HG03175 (cell line): Measurements from ENCODE around the gene RNF11.
A peak's percentile ranks its signal among the peaks of the same experiment; 100 is the strongest.

Source experiments
- ATAC-seq: cut with Tn5 transposase; IDR thresholded peaks from one replicate; pipeline ENCODE4 v1.9.1; 2021; ENCODE audit warnings: mild to moderate bottlenecking, moderate library complexity; ENCODE audit not compliant: unreplicated experiment

RNF11 gene

DNA sequence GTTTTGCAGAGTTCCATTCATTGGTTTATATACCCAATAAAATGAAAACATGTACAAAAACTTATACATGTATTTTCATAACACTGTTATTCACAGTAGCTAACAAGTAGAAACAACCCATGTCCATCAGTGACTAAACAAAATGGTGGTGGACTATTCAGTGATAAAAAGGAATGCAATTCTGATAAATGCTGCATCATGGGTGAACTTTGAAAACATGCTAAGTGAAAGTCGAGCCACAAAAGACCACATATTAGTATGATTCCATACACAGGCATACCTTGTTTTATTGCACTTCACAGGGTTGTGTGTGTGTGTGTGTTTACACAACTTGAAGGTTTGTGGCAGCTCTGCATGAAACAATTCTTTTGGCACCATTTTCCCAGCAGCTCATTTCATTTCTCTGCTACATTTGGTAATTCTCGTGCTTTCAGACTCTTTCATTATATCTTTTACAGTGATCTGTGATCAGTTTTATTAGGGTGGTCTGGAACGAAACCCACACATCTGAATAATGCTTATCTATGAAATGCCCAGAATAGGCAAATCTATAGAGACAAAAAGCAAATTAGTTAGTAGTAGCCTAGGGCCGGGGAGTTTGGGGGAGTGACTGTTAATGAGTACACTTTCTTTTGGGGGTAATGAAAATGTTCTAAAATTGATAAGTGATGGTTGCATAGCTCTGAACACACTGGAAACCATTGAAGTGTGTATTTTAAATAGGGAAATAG, 27.2 kb downstream of the RNF11 start:
- no peak for ATAC-seq

DNA sequence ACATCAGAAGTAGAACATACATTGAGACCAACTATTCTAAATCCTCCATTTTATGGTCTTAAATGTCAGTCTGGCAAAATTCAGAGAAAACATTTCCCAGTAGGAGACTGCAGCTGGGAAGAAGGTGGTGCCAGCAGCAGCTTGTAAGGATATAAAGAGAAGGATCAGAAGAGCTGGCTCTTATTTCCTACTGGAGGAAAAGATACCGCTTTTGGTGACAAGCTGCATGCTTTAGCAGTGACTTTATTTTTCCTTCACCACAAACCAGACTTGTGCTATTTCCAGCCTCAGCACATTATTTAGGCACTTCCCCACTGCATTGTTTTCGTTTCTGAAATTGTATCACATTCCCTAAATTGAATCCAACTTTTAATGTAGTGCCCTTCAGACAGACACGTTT, 28.4 kb downstream of the RNF11 start:
- no peak for ATAC-seq

DNA sequence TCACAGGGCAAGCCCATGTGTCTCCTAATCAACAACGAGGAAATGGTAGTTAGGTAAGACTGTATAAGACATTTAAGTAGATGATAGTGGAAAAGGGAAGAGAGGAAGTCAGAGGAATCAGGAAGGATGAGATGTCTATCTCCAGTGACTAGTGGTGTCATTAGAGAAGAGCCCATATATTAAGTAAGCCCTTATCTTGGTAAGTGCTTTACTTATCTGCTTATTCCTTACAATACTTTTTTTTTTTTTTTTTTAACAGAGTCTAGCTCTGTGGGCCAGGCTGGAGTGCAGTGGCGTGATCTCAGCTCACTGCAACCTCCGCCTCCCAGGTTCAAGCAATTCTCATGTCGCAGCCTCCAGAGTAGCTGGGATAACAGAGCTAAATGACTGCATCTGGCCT, 29.5 kb downstream of the RNF11 start:
- ATAC-seq: no peak

DNA sequence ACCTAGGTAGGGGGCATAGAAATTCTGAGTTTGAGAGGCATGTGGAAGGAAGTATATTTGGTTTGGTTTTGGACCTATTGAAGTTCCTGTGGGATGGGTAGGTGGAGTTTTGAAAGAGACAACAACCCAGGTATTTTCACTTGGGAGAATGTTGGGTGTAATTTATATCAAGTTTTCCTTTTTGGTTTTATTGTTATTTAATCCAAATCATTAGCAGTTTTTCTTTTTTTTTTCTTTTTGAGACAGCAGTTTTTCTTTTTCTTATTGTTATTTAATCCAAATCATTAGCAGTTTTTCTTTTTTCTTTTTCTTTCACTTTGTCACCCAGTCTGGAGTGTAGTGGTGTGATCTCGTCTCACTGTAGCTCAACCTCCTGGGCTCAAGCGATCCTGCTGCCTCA, 30.1 kb downstream of the RNF11 start:
- ATAC-seq: no peak

DNA sequence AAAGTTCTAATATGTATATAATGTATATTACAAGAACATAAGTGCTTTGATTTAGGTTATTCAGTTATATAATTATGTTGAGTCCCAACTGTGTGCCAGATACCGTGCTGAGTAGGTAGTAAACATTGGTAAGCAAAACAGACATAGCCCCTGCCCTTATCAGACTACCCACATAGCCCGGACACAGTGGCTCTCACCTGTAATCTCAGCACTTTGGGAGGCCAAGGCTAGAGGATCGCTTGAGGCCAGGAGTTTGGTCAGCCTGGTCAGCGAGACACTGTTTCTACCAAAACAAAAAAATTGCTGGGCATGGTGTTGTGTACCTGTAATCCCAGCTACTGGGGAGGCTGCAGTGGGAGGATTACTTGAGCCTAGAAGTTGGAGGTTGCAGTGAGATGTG, 30.7 kb downstream of the RNF11 start:
- no peak for ATAC-seq

DNA sequence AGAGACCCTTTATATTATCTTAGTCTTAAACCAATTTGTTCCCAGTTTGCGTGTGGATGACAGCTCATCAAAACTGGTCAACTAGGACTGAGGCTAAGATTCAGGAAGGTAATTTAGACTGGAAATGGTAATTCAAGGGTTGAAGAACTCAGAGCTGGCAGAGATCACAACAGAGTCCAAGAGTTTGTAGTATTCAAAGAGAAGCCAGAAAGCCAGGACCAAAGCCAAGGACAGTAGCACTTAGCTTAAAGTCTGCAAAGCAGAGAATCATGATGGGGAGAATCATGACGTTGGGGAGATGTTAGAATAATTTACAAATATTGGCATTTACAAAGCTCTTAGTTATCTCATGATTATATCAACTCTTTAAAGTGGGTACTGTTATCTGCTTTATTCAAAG, 32.6 kb downstream of the RNF11 start:
- ATAC-seq: peak; percentile 20

DNA sequence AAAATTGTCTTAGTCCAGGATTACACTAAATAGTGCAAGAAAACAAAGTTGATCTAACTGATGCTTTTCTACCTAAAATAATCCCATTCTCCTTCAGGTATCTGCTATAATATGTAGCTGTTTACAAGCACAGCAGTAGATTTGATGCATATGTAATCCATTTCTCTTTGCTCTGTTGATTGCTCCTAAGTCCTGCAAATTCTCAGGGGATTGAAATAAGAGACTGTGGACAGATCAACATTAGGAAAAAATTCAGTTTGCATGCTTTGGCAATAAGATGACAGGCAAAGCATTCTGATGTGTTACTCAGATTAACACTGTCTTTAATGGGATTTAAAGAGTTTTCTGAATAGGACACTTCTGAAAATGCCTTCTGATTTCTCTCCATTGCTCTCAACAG, 34.7 kb downstream of the RNF11 start:
- no peak for ATAC-seq

DNA sequence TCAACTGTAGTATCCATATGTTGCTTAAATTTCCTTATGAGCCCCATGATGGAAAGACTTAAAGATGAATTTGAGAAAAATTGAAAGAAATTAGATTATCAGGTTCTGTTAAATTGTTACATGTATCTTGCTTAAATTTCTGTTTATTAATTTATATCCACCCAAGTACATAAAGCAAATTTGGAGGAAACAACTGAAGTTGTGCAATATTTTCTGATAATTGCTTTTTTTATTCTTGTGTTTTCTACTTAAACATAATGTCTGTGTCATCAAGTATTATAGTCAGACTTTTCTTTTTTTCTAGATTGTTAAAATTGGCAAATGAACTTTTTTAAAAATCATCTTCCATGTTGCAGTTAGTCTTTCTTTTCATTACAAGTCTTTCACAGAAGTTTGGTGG, 36.8 kb downstream of the RNF11 start:
- no peak for ATAC-seq

DNA sequence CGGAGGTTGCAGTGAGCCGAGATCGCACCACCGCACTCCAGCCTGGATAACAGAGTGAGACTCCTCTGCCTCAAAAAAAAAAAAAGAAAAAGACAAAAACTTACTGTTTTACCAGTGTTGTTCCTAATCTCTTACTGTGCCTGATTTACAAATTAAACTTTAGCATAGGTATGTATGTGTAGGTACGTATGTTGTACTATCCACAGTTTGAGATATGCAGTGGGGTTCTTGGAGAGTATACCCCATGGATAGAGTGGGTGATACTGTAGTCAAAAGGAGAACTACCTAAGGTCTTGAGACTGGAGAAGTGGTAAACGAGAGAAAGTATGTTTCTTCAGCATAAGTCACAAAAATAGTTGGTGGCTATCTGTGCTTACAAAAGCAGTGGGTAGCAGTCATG, 38.6 kb downstream of the RNF11 start:
- no peak for ATAC-seq

DNA sequence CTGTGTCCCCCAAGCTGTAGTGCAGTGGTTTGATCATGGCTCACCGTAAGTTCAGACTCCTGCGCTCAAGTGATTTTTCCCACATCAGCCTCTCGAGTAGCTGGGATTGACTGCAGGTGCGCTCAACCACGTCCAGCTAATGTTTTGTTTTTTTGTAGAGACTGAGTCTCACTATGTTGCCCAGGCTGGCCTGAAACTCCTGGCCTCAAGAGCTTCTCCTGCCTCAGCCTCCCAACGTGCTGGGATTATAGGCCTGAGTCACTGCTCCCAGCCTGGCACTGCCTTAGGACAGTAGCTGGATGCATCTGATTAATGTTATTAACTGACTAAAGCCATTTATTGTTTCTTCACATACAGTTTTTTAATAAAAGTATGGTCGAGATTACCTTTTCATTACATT, 40.2 kb downstream of the RNF11 start:
- ATAC-seq: no peak

DNA sequence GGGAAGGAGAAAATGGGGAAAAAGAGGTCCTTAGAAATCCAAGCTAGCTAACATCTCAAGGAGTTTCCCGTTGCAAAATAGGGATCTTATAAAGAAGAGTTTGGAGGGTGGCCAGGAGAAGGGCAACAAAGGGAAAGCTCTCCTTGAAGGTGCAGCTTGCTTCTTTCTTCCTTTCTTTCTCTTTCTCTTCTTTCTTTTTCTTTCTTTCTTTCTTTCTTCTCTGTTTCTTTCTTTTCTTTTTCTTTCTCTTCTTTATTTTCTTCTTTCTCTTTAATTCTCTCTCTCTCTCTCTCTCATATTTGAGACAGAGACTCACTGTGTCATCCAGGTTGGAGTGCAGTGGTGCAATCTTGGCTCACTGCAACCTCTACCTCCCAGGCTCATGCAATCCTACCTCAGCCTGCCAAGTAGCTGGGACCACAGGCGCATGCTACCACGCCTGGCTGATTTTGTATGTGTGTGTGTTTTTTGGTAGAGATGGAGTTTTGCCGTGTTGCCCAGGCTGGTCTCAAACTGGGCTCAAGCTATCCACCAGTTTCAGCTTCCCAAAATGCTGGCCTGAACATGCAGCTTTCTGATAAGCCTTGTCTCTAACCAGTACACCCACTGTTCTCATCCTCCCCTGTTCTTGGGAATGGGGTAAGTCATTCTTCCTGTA, 44.4 kb downstream of the RNF11 start:
- ATAC-seq: no peak

DNA sequence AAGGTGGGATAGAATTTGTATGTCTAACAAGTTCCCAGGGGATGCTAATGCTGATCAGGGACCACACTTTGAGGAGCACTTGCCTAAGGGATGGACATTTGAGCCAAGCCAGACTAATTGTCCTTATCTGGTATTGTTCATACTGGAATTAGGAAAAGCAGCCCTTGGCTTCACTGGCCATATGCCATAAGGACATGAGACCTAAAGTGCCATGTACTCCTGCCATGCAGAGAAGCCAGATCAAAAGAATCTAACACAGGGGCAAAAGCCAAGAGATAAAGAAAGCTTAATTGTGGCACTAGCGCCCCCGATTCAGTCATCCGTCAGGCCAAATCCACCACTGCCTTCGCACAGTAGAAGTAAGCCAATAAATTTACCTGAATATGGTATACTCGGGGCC, 45.7 kb downstream of the RNF11 start:
- ATAC-seq: no peak

DNA sequence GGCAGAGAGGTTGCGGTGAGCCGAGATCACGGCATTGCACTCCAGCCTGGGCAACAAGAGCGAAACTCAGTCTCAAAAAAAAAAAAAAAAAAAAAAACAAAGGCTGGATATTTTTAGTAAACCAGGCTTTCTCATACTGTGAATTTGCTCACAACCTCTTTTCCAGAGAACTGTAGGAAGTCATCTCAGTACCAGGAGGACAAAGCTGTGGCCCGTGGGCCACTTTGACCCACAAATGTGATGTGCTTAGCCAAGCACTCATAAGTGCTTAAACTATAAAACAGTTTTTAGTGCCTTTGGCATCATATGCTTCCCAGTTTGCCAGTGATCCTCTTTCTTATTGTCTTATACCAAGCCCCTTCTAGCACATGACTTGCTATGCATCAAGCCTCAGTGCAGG, 46.5 kb downstream of the RNF11 start:
- no peak for ATAC-seq

DNA sequence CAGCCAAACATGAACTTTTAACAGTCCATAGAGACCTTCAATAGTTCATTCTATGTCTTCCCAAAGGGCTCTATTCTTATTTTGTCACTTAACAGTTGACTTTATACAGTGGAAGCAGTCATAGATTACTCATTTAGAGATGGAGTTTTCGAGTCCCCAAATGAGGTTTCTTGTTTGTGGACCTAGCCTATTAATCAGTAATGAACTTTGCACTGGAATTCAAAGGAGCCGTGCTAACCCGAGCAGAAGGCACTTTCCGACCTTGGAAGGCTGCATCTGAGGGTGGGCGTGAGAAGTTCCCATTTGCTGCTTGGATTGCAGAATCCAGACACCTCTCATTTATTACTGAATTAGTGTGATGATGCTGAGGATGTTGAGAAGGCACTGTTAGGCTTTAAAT, 47.9 kb downstream of the RNF11 start:
- no peak for ATAC-seq

DNA sequence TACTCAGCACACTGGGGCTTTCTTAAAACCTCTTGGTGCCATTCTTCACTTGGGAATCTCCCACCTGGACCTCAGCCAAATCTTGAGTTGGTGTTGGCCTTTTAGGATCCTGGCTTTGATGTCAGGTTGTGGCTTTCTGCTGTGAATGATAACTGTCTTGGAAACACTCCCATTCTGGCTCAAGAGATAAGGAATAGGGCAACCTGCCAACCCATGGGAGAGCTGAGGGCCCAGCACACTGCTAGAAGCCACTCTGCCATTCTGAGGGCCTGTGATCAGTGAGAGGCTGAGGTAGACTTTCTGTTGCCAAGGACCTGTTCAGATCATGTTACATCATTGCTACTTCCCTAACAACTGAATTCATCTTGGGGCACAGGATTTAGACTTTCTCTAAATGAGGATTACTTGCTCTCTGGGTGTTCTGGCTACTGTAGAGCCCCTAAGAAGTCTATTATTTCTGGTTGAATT, 48.4 kb downstream of the RNF11 start:
- ATAC-seq: peak; percentile 54

DNA sequence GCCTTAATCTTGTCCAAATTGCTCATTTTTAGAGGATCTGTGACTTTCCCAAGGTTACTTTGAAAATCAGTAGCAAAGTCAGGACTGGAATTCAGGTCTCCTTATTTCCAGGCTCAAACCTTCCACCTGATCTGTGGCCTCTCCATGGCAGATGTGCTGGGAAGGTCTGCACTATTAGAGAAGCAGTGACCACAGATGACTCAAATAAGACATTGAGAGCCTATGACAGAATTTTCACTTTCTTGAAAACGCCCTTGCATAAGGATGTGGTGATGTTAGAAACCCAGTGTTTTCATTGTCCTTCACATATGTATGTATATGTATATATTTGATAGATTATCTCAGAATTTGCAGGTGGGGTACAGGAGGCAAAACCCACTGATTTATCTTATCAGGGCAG, 49.0 kb downstream of the RNF11 start:
- peak; percentile 95 for ATAC-seq

DNA sequence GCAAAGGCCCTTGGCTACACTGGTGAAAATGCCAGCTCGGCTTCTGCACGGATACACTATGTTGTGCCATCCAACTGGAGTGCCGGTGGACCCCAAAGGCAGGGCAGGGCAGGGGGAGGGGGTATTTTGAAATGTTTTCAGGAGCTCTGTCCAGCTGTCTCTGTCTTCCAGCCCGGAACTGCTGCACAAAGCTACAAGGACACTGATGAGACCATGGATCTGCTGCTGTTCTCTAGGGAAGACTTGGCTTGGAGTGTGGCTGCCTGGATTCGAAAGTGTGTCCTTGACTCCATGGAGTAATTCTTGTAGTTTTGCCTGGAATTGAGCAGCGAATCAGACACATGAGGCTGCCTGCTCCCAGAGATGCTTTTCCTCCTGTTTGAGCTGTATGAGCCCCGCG, 51.9 kb downstream of the RNF11 start:
- no peak for ATAC-seq

DNA sequence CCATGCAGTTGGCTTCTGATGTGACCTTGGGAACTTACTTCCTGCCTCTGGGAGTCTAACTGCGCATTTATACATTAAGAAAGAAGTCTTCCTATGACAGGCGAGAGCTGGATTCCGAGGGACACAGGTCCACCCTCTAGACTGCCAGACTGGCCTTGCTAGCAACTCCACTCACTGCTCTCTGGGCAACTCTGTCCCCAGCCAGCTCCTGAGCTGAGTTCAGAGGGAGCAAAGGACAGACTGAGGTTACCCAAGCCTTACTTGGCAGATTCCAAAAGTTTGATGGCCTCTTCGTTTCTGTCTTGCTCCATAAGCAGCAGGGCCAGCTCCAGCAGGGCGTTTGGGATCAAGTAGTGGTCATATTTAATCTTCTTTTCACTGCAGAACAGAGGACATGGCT, 52.5 kb downstream of the RNF11 start:
- ATAC-seq: no peak

DNA sequence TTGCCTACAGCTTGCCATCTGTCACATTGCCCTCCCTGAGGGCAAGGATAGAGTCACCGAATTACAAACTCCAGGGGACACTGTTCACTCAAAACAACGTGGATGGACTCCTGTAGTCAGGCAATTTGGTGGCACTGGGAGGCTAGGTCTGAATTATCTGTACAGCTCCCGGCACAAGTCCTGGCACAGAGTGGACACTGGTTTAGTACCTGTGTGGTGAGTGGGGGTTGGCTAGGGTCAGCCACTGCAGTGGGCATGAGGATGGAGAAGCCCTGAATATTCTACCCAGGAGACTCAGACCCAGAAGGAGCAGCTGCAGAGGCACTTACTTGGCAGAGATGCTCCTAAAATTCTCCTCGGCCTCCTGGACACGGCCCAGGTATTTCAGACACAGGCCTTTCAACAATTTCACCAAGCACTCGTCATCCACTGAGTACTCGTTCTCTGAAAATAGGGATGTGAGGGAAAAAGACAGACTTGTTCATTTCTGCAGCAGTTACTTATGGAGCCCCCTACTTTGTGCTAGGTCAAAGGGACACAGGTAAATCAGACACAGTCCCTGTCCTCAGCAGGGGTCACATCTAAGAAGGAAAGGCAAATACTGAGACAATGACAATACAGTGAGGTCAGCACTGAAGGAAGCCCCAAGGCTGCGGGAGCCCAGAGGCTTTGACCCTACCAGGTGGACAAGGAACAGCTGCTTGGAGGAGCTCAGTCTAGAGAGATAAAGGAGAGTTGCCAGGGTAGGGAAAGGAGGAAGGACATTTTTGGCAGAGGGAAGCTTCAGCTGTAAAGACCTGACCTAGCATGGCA, 53.8 kb downstream of the RNF11 start:
- ATAC-seq: no peak

DNA sequence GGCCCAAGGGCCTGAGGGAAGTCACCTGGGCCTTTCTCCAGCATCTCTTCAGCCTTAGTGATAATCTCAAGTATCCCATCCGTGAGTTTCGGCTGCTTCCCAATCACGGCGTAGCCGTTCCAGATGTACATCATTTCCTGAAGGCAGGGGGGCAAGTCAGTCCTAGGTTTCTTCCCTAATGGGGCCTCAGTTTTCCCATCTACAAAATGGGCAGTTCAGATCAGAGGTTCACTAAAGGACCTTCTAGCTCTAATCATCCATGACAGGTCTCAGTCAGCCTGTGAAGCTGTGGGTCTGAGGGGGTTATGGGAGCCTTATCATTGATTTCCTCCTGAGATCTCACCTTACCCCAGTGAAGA, 54.4 kb downstream of the RNF11 start:
- ATAC-seq: no peak

DNA sequence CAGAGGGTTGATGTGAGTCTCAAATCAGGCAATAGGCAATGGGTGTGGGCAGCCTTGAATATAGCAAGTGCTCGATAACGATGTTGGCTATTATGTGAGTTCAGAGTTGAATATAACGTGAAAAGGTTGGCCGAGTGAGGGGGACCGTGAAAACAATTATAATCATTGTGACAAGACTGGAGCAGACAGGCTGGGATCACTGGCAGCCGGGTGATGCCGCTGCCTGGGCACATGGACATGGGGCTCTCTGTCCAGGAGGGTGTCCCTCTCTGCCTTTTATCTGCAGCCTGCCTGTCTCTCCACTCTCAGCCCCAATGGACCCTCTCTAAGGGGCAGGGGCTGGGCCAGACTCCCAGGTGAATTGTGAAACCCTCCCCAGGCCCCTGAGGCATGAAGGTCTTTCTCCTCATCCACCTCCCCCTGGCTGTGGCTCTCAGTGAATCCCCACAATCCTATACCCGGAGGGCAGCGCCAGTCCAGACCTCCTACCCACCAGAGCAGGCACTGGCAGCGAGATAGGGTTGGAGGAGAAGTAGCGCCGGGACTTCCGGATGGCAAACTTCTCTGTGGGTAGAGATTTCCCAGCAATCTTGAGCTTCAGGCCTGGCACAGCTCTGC, 57.9 kb downstream of the RNF11 start:
- ATAC-seq: no peak
